Stimulated activated CD8-positive, alpha-beta memory T cell treated with anti-CD3 and anti-CD28 coated beads, Interleukin-4, amount 100 ng/mL, for 24 hours (primary cell): Measurements from ENCODE around the gene SYT3.

Experiments
- DNase-seq: peaks from one replicate; pipeline ENCODE4 v3.0.0-alpha.2; 2020; ENCODE audit warnings: low read depth

The SYT3 gene

GRCh38 chr19:50661766-50662650, 22.3 kb upstream of the SYT3 start:
- no peak for DNase-seq

DNA sequence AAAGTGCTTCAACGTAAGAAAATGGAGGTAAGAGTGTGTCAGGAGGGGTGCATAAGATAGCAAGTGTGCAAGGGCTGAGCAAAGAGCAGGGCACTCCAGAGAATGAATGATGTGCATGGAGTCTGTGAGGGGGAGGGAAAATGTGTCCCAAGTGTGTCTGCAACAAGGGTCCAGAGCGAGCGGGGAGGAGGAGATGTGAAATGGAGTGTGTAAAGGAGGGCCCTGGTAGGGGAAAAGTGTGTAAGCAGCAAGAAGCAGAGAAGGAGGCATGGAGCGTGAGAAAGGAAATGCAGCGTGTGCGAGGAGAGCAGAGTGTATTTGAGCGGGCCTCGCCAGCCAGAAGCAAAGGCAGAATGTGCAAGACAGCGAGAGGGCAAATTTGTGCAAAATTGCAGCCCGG, 21.3 kb upstream of the SYT3 start:
- no peak for DNase-seq

GRCh38 chr19:50660088-50660366, 20.3 kb upstream of the SYT3 start:
- DNase-seq, result no peak

GRCh38 chr19:50659318-50660087, 19.8 kb upstream of the SYT3 start:
- DNase-seq, result no peak

- DNase-seq, result peak; percentile 67
These were observed 19.0 kb upstream of the SYT3 start for GRCh38 chr19:50658441-50659317.

- DNase-seq, result peak; percentile 83
These were observed 18.2 kb upstream of the SYT3 start for GRCh38 chr19:50657712-50658440.

GRCh38 chr19:50657222-50657669, 17.6 kb upstream of the SYT3 start:
- no peak for DNase-seq

DNA sequence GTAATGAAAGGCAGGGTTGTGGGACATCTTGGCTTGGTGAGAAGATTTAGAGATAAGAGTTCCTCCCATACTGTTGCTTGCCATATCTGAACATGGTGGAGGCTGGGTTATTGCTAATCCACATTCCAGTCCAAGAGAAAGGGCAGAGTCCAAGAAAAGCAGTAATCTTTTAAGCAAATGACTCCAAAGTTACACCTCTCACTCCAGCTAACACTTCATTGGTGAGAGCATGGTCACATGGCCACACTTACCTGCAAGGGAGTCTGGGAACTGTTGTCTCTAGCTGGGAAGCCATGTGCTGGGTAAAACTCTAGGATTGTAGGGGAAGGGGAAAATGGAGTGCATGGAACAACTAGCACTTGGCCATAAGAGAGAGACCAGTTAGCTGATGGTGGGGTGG, 15.2 kb upstream of the SYT3 start:
- DNase-seq, result no peak

GRCh38 chr19:50652722-50653121, 13.0 kb upstream of the SYT3 start:
- no peak for DNase-seq

- DNase-seq, result no peak
These were observed 11.5 kb upstream of the SYT3 start for GRCh38 chr19:50651174-50651573.

DNA sequence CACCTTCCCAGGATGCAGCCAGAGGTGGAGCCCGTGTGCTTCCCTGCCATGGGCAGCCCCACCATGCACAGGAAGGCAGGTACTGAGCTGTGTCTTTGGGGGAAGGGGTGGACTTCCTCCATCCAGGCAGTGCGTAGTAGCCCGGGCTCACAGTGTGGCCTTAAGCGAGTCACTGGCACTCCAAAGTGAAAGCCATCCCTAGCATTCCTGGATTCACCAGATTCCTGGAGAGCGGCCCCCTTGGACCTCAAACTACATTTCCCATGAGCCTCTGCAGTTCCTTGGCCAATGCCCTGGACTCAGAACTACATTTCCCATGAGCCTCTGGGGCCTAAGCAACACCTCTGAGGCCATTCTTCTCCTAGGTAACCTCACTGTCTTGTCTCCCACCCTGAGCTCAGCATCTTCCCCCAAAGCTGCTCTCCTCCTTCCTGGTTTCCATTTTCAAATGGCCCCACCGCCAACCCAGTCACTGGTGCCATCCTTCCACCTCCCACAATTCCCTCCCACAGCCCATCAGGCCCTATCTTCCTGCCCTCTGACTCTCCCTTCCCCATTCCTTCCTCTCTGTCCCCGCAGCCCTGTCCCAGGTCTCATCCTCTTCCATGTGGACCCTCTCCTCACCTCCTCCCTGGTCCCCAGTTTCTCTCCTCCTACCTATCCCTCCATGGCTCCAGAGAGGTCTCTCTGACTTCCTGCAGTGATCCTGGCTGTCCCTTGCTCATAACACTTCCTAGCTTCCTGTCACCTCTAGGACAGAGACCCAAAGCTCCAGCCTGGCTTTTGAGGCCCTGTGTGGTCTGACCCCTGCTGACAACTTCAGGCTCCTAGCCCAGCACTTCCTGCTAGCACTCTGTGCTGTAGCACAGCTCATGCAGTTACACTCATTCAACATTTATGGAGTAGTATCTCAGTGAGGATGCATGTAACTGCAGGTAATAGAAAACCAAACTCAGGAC, 10.0 kb upstream of the SYT3 start, which contains the start of gene C19orf81:
TSS of gene C19orf81 (plus strand) at position 13 of the 959 bp plus-strand sequence. CDS start at position 13, 0 bp downstream.
- no peak for DNase-seq

DNA sequence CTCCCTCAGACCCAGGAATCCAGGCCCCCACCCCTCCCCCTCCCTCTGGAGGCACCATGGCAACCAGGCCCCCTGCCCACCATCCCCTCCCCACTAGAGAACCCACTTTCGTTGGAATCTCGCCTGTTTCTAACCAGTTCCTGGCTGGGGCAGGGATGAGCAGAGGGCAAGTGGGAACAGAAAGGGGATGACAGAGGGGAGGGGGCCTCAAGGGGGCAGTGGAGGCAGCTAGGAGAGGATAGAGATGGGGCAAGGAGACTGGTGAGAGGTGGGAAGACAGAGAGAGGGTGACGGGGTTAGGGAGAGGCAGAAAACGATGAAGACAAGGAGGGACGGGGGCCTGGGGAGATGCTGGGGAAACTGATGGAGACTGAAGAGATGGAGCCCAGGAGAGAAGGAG, 9.0 kb upstream of the SYT3 start:
- DNase-seq, result no peak

DNA sequence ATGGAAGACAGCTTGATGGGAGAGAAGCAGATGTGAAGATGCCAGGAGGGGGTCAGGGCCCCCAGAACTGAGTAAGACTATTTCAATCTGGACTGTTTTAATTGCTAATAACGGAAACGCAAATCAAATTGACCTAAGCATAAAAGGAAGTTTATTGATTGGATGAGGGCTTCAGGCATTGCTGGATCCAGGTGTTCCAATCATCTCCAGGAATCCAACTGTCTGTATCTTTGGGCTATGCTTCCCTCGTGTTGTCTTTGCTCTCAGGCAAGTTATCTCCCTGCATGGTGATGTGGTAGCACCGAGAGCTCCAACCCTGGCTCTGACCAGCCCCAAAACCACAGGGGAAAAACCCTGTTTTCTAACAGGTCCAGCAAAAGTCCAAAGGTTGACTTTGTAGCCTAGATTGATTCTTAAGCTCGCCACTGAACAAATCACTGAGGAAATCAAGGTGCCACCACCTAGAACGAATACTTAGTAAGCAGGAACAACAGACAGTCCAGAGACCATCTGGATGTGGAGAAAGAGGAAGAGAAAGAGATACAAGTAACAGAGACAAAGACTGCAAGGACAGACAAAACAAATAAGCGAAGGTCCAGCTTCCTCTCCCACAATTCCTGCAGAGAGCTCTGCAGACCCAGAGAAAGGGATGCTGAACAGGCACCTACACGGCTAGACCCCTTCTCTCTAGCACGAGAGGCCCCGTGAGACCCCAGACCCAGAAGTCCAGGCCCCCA, 8.4 kb upstream of the SYT3 start:
- no peak for DNase-seq

- DNase-seq, result no peak
These were observed 6.6 kb upstream of the SYT3 start for GRCh38 chr19:50646074-50646807.

GRCh38 chr19:50645107-50645506, 5.4 kb upstream of the SYT3 start:
- no peak for DNase-seq

- DNase-seq, result no peak
These were observed 4.7 kb upstream of the SYT3 start for GRCh38 chr19:50644315-50644915.

- no peak for DNase-seq
These were observed 687 bp upstream of the SYT3 start for GRCh38 chr19:50640368-50640767.

GRCh38 chr19:50638600-50638999, 1.1 kb downstream of the SYT3 start:
- DNase-seq, result no peak
